K562 (cell line): ENCODE data around the gene CARD11. TPM values are rescaled to one million over a fixed set of nuclear protein-coding genes. Genes with fewer than 3 reads are reported as not detected.

Experiments used
- BCLAF1 ChIP-seq, 2 experiments: fragments of 450-650 bp in 1 of 2; IDR thresholded peaks; 2 replicates each; pipeline ENCODE4 v1.6.1; 2011 to 2017; ENCODE audit warnings: low read depth in 2 of 2, antibody characterized with exemption in 1 of 2, borderline replicate concordance in 1 of 2, low read length in 1 of 2, mild to moderate bottlenecking in 1 of 2, mixed read lengths in 1 of 2; ENCODE audit not compliant: control insufficient read depth in 1 of 2
- NR2C2 ChIP-seq, 2 experiments: fragments of 200-800 bp in 1 of 2; sonication (Bioruptor generic) in 1 of 2; sonication (generic) in 1 of 2; formaldehyde crosslinking in 1 of 2; IDR thresholded peaks; 2 replicates each; pipeline versions ENCODE4 v1.6.1 to v1.8.0; 2016 to 2022; ENCODE audit warnings: mild to moderate bottlenecking in 1 of 2, missing compliant biosample characterization in 1 of 2, missing genetic modification characterization in 1 of 2, missing genetic modification reagents in 1 of 2
- PTBP1 ChIP-seq: fragments of 200-400 bp; formaldehyde crosslinking; IDR thresholded peaks from 2 replicates; pipeline ENCODE4 v1.6.1; 2017; ENCODE audit warnings: low read depth, low read length
- PTRF ChIP-seq: fragments of 450-650 bp; IDR thresholded peaks from 2 replicates; pipeline ENCODE4 v1.6.1; 2016; ENCODE audit warnings: mild to moderate bottlenecking, missing genetic modification characterization, missing compliant biosample characterization
- RBM15 ChIP-seq: fragments of 200-400 bp; formaldehyde crosslinking; IDR thresholded peaks from 2 replicates; pipeline ENCODE4 v1.6.1; 2018; ENCODE audit warnings: mild to moderate bottlenecking, low read length, moderate library complexity; ENCODE audit not compliant: insufficient read depth
- SP2 ChIP-seq: IDR thresholded peaks from 2 replicates; pipeline ENCODE4 v1.6.1; 2011; ENCODE audit warnings: mild to moderate bottlenecking, low read depth, low read length, moderate library complexity; ENCODE audit not compliant: poor library complexity, severe bottlenecking; ENCODE audit errors: extremely low read depth
- TAF1 ChIP-seq: IDR thresholded peaks from 2 replicates; pipeline ENCODE4 v1.6.1; 2011; ENCODE audit warnings: mild to moderate bottlenecking, low read length, moderate library complexity; ENCODE audit not compliant: insufficient read depth, control insufficient read depth, severe bottlenecking; ENCODE audit errors: extremely low read depth
- TAF15 ChIP-seq: fragments of 200-400 bp; formaldehyde crosslinking; IDR thresholded peaks from 2 replicates; pipeline ENCODE4 v1.6.1; 2017; ENCODE audit warnings: mild to moderate bottlenecking, low read depth, low read length, moderate library complexity
- TCFL5 ChIP-seq: fragments of 250-450 bp; sonication (Bioruptor Pico); conservative IDR thresholded peaks from 2 replicates; pipeline ENCODE4 v1.6.1; 2021; ENCODE audit warnings: mild to moderate bottlenecking, moderate library complexity, matching md5 sums
- TGIF2 ChIP-seq: sonication (generic); formaldehyde crosslinking; IDR thresholded peaks from 2 replicates; pipeline ENCODE4 v1.8.1; 2022; ENCODE audit warnings: mild to moderate bottlenecking, missing genetic modification reagents, moderate library complexity
- ZBTB11 ChIP-seq, 3 experiments: fragments of 200-800 bp in 1 of 3; fragments of 250-450 bp in 1 of 3; fragments of 450-650 bp in 1 of 3; sonication (Bioruptor Pico) in 1 of 3; sonication (Bioruptor generic) in 1 of 3; formaldehyde crosslinking in 1 of 3; IDR thresholded peaks; 2 replicates each; pipeline versions ENCODE4 v1.6.1 to v1.8.0; 2016 to 2022; ENCODE audit warnings: mild to moderate bottlenecking in 2 of 3, missing genetic modification characterization in 2 of 3, missing compliant biosample characterization in 1 of 3, moderate library complexity in 1 of 3
- ZBTB33 ChIP-seq: sonication (generic); formaldehyde crosslinking; IDR thresholded peaks from 2 replicates; pipeline ENCODE4 v1.8.1; 2023; ENCODE audit warnings: mild to moderate bottlenecking, missing genetic modification reagents
- ZNF175 ChIP-seq: fragments of 200-800 bp; sonication (Bioruptor generic); IDR thresholded peaks from 2 replicates; pipeline ENCODE4 v1.6.1; 2016; ENCODE audit warnings: low read depth, mild to moderate bottlenecking, missing genetic modification characterization, missing compliant biosample characterization
- ZNF277 ChIP-seq: fragments of 250-450 bp; sonication (Bioruptor Pico); IDR thresholded peaks from 2 replicates; pipeline ENCODE4 v1.8.0; 2022; ENCODE audit warnings: inconsistent platforms, mild to moderate bottlenecking, moderate library complexity, borderline replicate concordance
- polyA plus RNA-seq, 8 experiments: library from polyadenylated mRNA; depleted of rRNA in 4 of 8; stranded (reverse) in 5 of 8; unstranded in 3 of 8; fragments of >200 nt; fragmentation: Nextera tagmentation in 2 of 8; fragmentation: Illumina TruSeq in 1 of 8; extraction: Ambion mirVana in 2 of 8; extraction: Trizol in 1 of 8; gene quantifications; 2 replicates each; pipeline versions ENCODE4 v1.2.1 to v1.2.3, GENCODE V29; 2011 to 2014; ENCODE audit warnings: inconsistent platforms in 1 of 8, missing spikeins in 1 of 8
- total RNA-seq, 7 experiments: library from RNA; depleted of rRNA in 6 of 7; stranded (reverse); fragments of >200 nt in 6 of 7; fragmentation: Illumina TruSeq in 2 of 7; extraction: Trizol in 2 of 7; gene quantifications; 2 replicates each; pipeline versions ENCODE4 v1.2.1 to v1.2.3, GENCODE V29; 2011 to 2021; ENCODE audit warnings: low replicate concordance in 1 of 7

Gene CARD11
- total and polyA plus RNA-seq, 9 of the 15 experiments (the other 6 are each of a cell fraction or from before 2014, with no cell fraction given) = 0.07 to 12.8 (median 5.7) TPM

GRCh38 chr7:2956526-2957368 is 86.9 kb downstream of the CARD11 start (continued):
- no peak for TF ChIP-seq BCLAF1 (IDR thresholded peaks at IDR 0.05; ENCODE audit: borderline replicate concordance in 1 of 2, control insufficient read depth in 1 of 2, low read depth in 2 of 2, low read length in 1 of 2)
- TF ChIP-seq SP2 = no peak
- TF ChIP-seq ZBTB11 (CRISPR knock-in tag; IDR thresholded peaks at IDR 0.05) = peak in 1 of 3 experiments; percentile 21; a peak in 1 of 6 replicates
- no peak for TF ChIP-seq RBM15
- TF ChIP-seq NR2C2 (CRISPR knock-in tag; IDR thresholded peaks at IDR 0.05) = no peak
- peak; percentile 94 for TF ChIP-seq NR2C2 (tag; IDR thresholded peaks at IDR 0.05)
- no peak for TF ChIP-seq PTBP1
- no peak for TF ChIP-seq TAF1
- TF ChIP-seq PTRF (tag) = peak; percentile 78
- no peak for TF ChIP-seq TAF15
- TF ChIP-seq TCFL5 (CRISPR knock-in tag) = no peak
- no peak for TF ChIP-seq ZBTB33
- peak; percentile 79; the same call in 1 of the 2 replicates for TF ChIP-seq ZNF175 (CRISPR knock-in tag)
- TF ChIP-seq TGIF2 = no peak
- TF ChIP-seq ZNF277 (CRISPR knock-in tag) = no peak
